Activated CD4-positive, alpha-beta T cell treated with anti-CD3 and anti-CD28 coated beads, Interleukin-2, Interleukin-4, amounts not matched to agents 100 ng/mL and 50 ng/mL, durations not matched to agents 16 hours and 8 hours (primary cell): ENCODE measurements around the gene CLEC2L.

Experiments
- DNase-seq: peaks from one replicate; pipeline ENCODE4 v3.0.0-alpha.2; 2020; ENCODE audit warnings: low spot score

Gene CLEC2L

GRCh38 chr7:139523199-139523941 is at the start of gene CLEC2L:
CLEC2L (plus strand) TSS chr7:139523685; CDS start chr7:139523928, 243 bp downstream.
- DNase-seq, result no peak

- DNase-seq, result no peak
These were observed 47.3 kb upstream of the CLEC2L start for GRCh38 chr7:139476139-139476538.

GRCh38 chr7:139476891-139477290 is 46.6 kb upstream of the CLEC2L start:
- no peak for DNase-seq

- DNase-seq, result no peak
These were observed 43.9 kb upstream of the CLEC2L start for GRCh38 chr7:139479620-139480019.

- DNase-seq, result no peak
These were observed 42.1 kb upstream of the CLEC2L start for GRCh38 chr7:139481364-139481763.

GRCh38 chr7:139482122-139482521 is 41.4 kb upstream of the CLEC2L start:
- no peak for DNase-seq

- no peak for DNase-seq
These were observed 40.6 kb upstream of the CLEC2L start for GRCh38 chr7:139482662-139483466.

GRCh38 chr7:139487366-139488080 is 36.0 kb upstream of the CLEC2L start:
- DNase-seq, result no peak

GRCh38 chr7:139488810-139489209 is 34.7 kb upstream of the CLEC2L start:
- DNase-seq, result no peak

- DNase-seq, result no peak
These were observed 33.4 kb upstream of the CLEC2L start for GRCh38 chr7:139490130-139490529.

GRCh38 chr7:139492293-139492692 is 31.2 kb upstream of the CLEC2L start:
- DNase-seq, result no peak

GRCh38 chr7:139494835-139495579 is 28.5 kb upstream of the CLEC2L start:
- peak; percentile 61 for DNase-seq

- DNase-seq, result no peak
These were observed 27.8 kb upstream of the CLEC2L start for GRCh38 chr7:139495580-139496125.

- no peak for DNase-seq
These were observed 27.0 kb upstream of the CLEC2L start for GRCh38 chr7:139496528-139496927.

GRCh38 chr7:139500770-139501138 is 22.7 kb upstream of the CLEC2L start:
- DNase-seq, result no peak

- no peak for DNase-seq
These were observed 21.3 kb upstream of the CLEC2L start for GRCh38 chr7:139502226-139502625.

GRCh38 chr7:139505563-139505962 is 17.9 kb upstream of the CLEC2L start:
- peak; percentile 12 for DNase-seq

GRCh38 chr7:139509535-139509934 is 13.9 kb upstream of the CLEC2L start:
- no peak for DNase-seq

GRCh38 chr7:139511315-139511714 is 12.2 kb upstream of the CLEC2L start:
- no peak for DNase-seq

- no peak for DNase-seq
These were observed 8.2 kb upstream of the CLEC2L start for GRCh38 chr7:139515266-139515665.

- no peak for DNase-seq
These were observed 2.0 kb upstream of the CLEC2L start for GRCh38 chr7:139521439-139521838.

- no peak for DNase-seq
These were observed 671 bp upstream of the CLEC2L start for GRCh38 chr7:139522830-139523198.
